Measurements from ENCODE around the gene ST6GALNAC5. TPM values are rescaled to one million over a fixed set of nuclear protein-coding genes. Genes with fewer than 3 reads are reported as not detected.
A peak's percentile ranks its signal among the peaks of the same experiment; 100 is the strongest.

The ST6GALNAC5 gene
- total RNA-seq, 1 experiment from 2014 or later = not detected

DNA sequence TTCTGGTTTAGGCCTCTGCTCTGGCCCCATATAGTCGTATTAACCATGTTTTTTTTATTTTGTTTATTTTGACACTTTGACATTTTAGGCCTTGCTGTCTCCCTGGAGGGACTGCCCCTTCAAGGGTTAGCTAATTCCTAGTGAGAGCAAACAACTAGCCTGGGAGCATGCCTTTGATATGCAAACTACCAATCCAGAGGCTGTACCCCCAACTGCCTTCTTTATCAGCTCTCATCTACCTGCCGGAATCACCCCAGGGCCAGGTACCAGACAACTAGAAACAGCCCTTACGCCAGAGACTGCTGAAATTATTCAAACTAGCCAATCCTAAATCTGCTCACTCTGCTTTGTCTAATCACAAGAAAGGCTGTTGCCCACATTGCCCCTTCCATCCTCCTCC is 13.0 kb upstream of the ST6GALNAC5 start:
- no peak overlapping the region for H3K4me3 ChIP-seq
- H3K36me3 ChIP-seq = no peaks in the 10 kb centered on the region
- H3K27me3 ChIP-seq = no peaks in the 10 kb centered on the region
- DNase-seq = no peak
- no peak overlapping the region for H3K27ac ChIP-seq
- no peaks in the 10 kb centered on the region for H3K9me3 ChIP-seq (replicated peaks)
- peaks cover 8% of the 10 kb centered on the region; the same call in 1 of the 2 replicates for H3K4me1 ChIP-seq

DNA sequence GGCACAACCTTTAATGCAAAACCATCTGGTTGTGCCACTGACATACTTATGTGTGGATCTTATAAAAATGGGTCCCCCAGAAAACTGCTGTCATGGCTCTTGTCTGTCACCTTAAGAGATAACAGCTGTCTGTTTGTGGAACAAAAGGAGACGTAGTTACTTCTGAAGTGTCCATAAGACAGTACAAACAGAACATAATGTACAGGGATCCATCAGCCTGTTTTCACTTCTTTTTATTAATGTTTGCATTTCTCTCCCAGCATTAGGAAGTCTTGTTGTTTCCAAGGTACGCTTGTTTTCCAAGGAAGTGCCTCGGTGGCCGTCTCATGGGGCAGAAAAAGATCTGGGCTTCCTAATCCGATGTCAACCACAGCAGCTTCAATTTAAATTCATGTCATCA is 11.2 kb upstream of the ST6GALNAC5 start:
- H3K9me3 ChIP-seq (replicated peaks) = no peaks in the 10 kb centered on the region
- peaks cover 8% of the 10 kb centered on the region; the same call in 1 of the 2 replicates for H3K4me1 ChIP-seq
- no peak overlapping the region for H3K27ac ChIP-seq
- no peak overlapping the region for H3K4me3 ChIP-seq
- no peaks in the 10 kb centered on the region for H3K27me3 ChIP-seq
- no peaks in the 10 kb centered on the region for H3K36me3 ChIP-seq
- DNase-seq = no peak

DNA sequence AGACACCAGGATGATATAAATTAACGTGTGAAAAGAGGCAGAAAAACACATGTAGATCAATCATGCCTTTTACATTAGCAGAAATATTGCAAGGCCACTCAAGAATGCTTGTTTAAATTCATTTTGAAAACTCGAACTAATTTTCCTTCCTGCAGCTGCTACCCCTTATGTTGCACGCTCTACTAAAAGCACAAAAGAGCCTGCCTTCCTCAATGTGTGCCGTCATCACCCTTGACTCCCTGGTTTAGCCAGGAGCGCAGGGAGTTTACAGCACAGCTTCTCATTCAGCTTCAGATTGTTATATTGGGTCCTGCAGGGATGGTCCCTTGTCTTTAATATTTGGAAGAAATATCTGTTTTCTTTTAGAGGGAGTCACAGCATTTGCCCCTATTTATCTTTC is 10.1 kb upstream of the ST6GALNAC5 start:
- Histone ChIP-seq H3K27me3 (no peaks in the 10 kb centered on the region), H3K4me1 (peaks cover 8% of the 10 kb centered on the region; the same call in 1 of the 2 replicates), H3K4me3 (no peak overlapping the region), H3K27ac (no peak overlapping the region), H3K36me3 (no peaks in the 10 kb centered on the region), H3K9me3 (replicated peaks) (no peaks in the 10 kb centered on the region; the same call in 1 of the 2 replicates)
- DNase-seq = peak in 1 of 2 experiments; percentile 28

DNA sequence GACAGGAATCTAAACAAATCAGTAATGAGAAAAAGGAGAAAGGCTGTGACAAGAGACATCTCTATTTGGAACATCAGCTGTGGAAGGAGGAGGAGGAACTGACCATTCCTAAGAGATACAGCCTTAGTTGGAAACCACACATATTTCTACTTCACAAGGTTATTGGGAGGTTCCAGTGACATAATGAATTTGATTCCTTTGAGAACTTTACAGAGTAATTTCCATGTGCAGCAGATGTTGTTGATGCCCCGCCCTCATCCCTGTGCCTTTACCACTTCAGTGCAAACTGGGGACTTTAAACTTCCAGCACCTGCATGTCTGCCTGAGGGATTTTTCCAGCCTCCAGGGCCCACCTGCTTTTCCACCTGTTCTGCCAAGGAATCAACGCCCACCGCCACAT is 9.3 kb upstream of the ST6GALNAC5 start:
- H3K27me3 ChIP-seq = no peaks in the 10 kb centered on the region
- no peak overlapping the region for H3K4me3 ChIP-seq
- peak in 1 of 2 experiments; percentile 42 for DNase-seq
- H3K27ac ChIP-seq = no peak overlapping the region
- H3K4me1 ChIP-seq = peaks cover 8% of the 10 kb centered on the region; the same call in 1 of the 2 replicates
- no peaks in the 10 kb centered on the region; the same call in 1 of the 2 replicates for H3K9me3 ChIP-seq (replicated peaks)
- H3K36me3 ChIP-seq = no peaks in the 10 kb centered on the region

DNA sequence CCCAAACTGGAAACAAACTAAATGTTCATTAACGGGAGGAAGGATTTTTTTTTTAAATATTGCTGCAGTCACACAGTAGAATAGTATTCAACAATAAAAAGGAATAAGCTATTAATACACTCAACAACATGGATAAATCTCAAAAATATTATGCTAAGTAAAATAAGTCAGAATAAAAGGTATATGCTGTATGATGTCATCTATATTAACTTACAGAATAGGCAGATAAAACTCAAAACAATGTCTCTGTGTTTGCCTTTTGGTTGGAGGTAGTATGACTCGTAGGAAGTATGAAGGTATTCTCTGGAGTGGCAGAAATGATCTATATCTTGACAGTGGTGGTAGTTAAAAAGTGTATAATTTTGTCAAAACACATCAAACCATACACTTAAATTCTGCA is 6.1 kb upstream of the ST6GALNAC5 start:
- H3K4me3 ChIP-seq = no peak overlapping the region

DNA sequence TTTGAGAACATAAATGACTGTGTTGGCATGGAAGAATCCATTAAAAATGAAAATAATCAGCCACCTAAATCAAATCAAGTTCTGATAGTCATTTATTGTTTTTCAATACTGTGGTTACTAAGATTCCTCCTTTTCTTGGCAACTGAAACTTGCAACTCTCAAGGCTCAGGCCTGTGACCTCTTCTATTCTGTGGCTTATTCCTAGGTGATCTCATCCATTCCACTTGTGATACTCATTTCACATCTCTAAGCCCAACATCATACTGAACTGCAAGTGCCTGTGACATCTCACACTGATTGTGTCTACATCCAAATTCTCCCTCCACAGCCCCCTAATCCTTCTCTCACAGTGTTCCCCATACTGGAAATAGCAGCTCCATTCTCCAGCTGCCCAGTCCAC is 4.8 kb upstream of the ST6GALNAC5 start:
- H3K27me3 ChIP-seq = no peaks in the 10 kb centered on the region
- peaks cover 8% of the 10 kb centered on the region; the same call in 1 of the 2 replicates for H3K4me1 ChIP-seq
- no peaks in the 10 kb centered on the region for H3K36me3 ChIP-seq
- no peak for DNase-seq
- no peak overlapping the region for H3K27ac ChIP-seq
- H3K9me3 ChIP-seq (replicated peaks) = no peaks in the 10 kb centered on the region; the same call in 1 of the 2 replicates
- no peak overlapping the region for H3K4me3 ChIP-seq

More for the DNA sequence above, 6.1 kb upstream of the ST6GALNAC5 start:
- DNase-seq = no peak
- Histone ChIP-seq H3K27me3 (no peaks in the 10 kb centered on the region), H3K36me3 (no peaks in the 10 kb centered on the region), H3K4me1 (peaks cover 8% of the 10 kb centered on the region; the same call in 1 of the 2 replicates), H3K9me3 (replicated peaks) (no peaks in the 10 kb centered on the region; the same call in 1 of the 2 replicates), H3K27ac (no peak overlapping the region)

DNA sequence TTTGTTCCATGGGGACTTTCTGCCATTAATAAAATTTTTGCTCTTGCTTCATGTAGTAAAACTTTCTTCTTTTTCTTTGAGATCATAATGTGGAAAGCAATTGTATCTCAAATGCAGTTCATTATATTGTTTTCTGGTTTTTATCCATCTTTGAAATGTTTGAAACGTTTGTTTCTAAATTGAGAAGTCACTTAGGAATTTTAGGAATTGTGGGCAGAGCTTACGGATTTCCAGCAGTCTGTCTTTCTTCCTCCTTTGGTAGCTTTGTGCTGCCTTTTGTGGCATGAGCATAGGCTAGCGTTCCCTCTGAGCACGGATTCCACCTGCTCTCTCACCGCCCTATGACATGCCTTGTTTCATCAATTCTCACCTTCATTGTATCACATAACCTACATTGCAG is 2.9 kb upstream of the ST6GALNAC5 start:
- Histone ChIP-seq H3K4me1 (no peaks in the 10 kb centered on the region), H3K4me3 (no peak overlapping the region), H3K27me3 (no peaks in the 10 kb centered on the region), H3K36me3 (no peaks in the 10 kb centered on the region), H3K27ac (no peak overlapping the region), H3K9me3 (replicated peaks) (no peaks in the 10 kb centered on the region; the same call in 1 of the 2 replicates)
- no peak for DNase-seq

DNA sequence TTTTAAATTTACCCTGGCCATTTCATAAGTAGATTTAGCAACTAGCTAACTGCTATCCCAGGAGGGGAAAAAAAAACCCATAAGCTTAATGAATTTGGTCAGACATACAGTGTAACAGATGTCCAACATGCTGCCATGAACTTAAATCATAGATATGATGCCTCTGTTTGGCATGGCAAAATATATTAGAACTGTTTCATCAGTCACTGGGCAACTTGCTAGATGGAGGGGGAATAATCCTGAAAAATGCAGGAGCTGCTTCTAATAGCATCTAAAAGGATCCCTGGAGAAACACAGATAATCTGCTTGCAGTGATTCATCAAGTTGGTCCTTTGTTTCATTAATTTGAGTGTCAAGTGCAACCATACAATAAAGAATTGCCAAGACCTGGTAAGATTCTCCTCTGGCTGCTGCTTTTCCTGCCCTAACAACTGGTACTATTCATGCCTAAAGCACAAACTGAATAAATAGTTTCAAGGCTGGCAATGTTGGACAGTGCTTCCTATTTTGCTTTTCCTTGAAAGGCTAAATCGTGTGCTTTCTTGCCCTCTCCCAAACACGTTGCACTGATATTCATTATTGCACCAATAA is 1.5 kb upstream of the ST6GALNAC5 start:
- Histone ChIP-seq H3K9me3 (replicated peaks) (no peaks in the 10 kb centered on the region; the same call in 1 of the 2 replicates), H3K4me1 (peaks cover under 1% of the 10 kb centered on the region), H3K4me3 (no peak overlapping the region), H3K36me3 (no peaks in the 10 kb centered on the region), H3K27ac (no peak overlapping the region), H3K27me3 (no peaks in the 10 kb centered on the region)
- no peak for DNase-seq

DNA sequence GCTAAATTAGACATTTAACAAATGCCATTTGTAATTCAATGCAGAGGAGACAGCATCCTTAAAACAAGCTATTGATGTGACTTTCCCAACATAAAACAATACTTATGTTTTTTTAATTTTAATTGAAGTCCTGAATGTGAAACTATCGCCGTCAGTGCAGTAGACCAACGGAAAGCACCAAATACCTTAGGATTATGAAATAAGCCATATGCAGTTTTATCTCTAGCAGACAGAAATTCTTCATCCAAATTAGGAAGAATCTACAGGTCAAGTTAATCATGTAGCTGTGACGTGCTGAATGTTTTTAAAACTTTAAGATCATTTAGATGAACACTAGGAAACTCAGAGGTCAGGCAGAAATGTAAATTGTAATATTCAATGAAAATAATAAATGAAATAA is 714 bp upstream of the ST6GALNAC5 start:
- H3K27me3 ChIP-seq = no peaks in the 10 kb centered on the region
- DNase-seq = no peak
- H3K9me3 ChIP-seq (replicated peaks) = no peaks in the 10 kb centered on the region; the same call in 1 of the 2 replicates
- H3K4me1 ChIP-seq = peaks cover 8% of the 10 kb centered on the region
- no peak overlapping the region for H3K4me3 ChIP-seq
- H3K27ac ChIP-seq = no peak overlapping the region
- no peaks in the 10 kb centered on the region for H3K36me3 ChIP-seq

DNA sequence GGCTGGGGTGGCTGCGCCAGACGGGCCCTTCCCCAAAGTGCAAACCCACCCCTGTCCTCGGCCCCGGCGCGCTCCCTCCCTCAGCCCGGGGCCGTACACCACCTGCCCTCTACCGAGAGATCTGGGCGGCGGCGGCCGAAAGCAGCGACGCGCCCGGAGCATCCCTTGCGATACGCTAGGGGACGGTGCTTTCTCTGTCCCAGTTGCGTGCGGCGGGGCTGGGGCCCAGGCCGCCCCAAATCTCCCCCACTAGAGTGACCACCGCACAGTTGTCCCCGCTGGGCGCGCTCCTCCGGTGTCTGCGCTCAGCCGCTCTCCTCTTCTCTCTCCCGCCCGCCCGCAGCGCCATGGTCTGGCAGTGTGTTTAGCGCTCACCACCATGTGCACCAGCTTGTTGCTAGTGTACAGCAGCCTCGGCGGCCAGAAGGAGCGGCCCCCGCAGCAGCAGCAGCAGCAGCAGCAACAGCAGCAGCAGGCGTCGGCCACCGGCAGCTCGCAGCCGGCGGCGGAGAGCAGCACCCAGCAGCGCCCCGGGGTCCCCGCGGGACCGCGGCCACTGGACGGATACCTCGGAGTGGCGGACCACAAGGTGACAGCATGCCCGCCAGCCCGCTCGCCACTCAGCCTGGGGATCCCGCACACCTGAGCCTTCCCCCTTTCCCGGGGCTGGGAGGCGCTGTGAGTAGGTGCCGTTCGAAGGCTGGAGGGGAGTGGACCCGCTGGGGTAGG is 1.0 kb downstream of the ST6GALNAC5 start:
- H3K36me3 ChIP-seq = no peaks in the 10 kb centered on the region
- DNase-seq = no peak

DNA sequence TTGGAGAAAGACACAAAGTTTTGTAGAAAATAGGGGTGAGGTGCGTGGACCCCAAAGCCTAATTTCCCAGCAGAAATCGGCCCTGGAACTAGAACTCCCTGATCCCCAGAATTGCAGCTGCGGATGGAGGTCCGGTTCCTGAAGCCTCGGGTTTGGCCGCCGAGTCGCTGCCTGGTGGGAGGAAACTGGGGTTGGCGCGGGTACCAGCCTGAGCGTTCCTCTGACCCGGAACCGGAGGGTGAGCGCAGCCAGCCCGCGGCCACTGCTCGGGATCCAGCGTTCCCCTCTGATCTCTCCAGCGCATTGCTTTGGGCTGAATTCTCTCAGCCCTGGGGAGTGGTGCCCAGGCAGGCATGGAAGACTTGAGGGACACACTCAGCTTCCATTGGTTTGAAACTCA is 1.6 kb downstream of the ST6GALNAC5 start:
- Histone ChIP-seq H3K27ac (no peak overlapping the region), H3K4me3 (no peak overlapping the region), H3K36me3 (no peaks in the 10 kb centered on the region)

More for the DNA sequence above, 1.0 kb downstream of the ST6GALNAC5 start:
- H3K27me3 ChIP-seq = no peaks in the 10 kb centered on the region
- H3K4me1 ChIP-seq = peaks cover 16% of the 10 kb centered on the region
- H3K9me3 ChIP-seq (replicated peaks) = 0 out of 2 replicates have a peak, but pooled peaks cover 1% of the 10 kb centered on the region
- H3K27ac ChIP-seq = no peak overlapping the region
- no peak overlapping the region for H3K4me3 ChIP-seq

DNA sequence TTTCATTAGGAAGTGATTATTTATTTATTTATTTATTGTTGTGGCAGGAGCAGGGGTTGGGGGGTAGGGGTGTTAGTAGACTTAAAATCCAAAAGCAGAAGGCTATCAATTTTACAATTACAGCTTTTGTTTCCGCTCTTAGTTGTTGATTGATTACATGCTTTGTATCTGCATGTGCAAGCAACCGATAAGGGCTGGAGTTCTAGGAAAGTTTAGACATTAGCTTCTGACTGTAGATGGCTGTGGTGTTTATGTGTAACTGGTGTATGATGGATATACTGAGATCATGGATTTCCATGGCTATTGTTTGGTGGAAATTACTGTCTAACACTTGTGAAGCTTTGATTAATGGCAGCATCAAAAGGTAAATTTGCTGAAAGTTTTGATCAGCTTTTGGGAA is 2.8 kb downstream of the ST6GALNAC5 start:
- Histone ChIP-seq H3K9me3 (replicated peaks) (0 out of 2 replicates have a peak, but pooled peaks cover 2% of the 10 kb centered on the region), H3K27ac (no peak overlapping the region), H3K4me3 (no peak overlapping the region), H3K36me3 (no peaks in the 10 kb centered on the region), H3K4me1 (peaks cover 16% of the 10 kb centered on the region), H3K27me3 (no peaks in the 10 kb centered on the region)
- no peak for DNase-seq

More for the DNA sequence above, 1.6 kb downstream of the ST6GALNAC5 start:
- Histone ChIP-seq H3K4me1 (peaks cover 16% of the 10 kb centered on the region), H3K27me3 (no peaks in the 10 kb centered on the region), H3K9me3 (replicated peaks) (0 out of 2 replicates have a peak, but pooled peaks cover 2% of the 10 kb centered on the region)
- no peak for DNase-seq

DNA sequence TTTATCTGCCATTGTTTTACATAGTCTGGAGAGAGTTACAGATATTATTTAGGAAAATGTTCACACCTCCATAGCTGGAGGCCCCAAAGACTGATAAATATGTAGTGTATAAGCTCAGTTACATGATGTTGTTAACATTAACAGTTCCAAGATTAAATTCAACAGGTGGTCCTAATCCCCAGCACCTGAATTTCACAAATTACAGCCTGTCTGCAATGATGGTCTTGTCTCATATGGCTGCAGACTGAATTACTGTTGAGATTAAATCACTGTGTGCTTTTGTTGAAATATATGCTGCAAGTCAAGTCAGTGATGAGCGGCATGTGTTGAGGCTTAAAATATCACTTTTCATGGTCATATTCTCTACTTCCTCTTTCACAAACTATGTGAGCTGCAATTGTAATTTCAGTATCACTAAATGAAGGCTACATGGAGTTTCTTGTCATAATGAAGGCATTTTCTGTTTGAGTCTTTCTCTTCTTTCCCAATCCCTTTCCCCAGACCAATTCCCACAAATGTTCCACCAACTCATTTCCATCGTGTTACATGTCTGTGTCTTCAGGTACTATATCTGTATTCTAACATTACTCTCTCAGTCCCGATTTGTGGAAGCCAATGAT is 4.2 kb downstream of the ST6GALNAC5 start:
- H3K27ac ChIP-seq = peak overlapping the region; percentile 42
- H3K36me3 ChIP-seq = no peaks in the 10 kb centered on the region
- H3K9me3 ChIP-seq (replicated peaks) = 0 out of 2 replicates have a peak, but pooled peaks cover 2% of the 10 kb centered on the region
- peaks cover 16% of the 10 kb centered on the region for H3K4me1 ChIP-seq
- H3K4me3 ChIP-seq = no peak overlapping the region
- DNase-seq = peak in 1 of 2 experiments; percentile 70
- H3K27me3 ChIP-seq = no peaks in the 10 kb centered on the region

DNA sequence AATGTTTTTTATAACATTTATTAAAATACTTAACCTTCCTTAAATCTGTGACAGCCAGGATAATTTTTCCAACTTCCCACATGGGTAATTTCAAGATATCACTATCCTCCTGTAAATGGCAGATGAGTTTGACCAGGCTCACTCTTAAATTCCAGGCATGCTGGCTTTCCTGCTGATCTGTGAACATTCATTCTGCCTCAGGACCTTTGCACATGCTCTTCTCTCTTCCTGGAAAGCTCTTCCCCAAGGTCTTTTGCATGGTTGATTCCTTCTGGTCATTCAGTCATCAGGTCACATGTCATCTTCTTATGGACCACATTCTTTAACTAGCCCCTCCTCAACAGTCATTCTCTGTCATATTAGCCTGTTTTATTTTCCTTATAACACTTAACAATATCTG is 5.7 kb downstream of the ST6GALNAC5 start:
- H3K4me1 ChIP-seq = peaks cover 16% of the 10 kb centered on the region
- 0 out of 2 replicates have a peak, but pooled peaks cover 2% of the 10 kb centered on the region for H3K9me3 ChIP-seq (replicated peaks)
- no peak overlapping the region for H3K27ac ChIP-seq
- H3K4me3 ChIP-seq = no peak overlapping the region
- no peak for DNase-seq
- H3K36me3 ChIP-seq = no peaks in the 10 kb centered on the region
- no peaks in the 10 kb centered on the region for H3K27me3 ChIP-seq

Measured in SJCRH30 (cell line).